Measurements from ENCODE around the gene NPAS3.

The NPAS3 gene

DNA sequence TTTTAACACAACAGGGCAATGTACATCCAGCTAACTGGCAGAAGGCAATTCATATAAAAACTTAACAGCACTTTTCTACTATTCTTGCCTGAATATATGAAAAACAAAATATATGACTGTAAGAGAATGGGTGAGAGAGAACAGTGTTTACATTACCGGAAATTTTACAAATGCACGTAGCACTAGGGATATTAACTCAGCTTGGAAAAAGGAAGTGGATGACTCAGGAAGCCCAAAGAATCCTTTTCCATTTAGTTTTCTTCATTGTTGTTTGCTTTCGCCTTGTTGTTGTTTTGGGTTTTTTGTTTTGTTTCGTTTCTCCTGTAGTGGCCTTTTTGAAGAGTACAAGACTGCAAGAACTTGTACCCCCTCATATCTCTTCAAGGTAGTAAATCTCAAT, 716.7 kb downstream of the NPAS3 start:
- DNase-seq: no peak

DNA sequence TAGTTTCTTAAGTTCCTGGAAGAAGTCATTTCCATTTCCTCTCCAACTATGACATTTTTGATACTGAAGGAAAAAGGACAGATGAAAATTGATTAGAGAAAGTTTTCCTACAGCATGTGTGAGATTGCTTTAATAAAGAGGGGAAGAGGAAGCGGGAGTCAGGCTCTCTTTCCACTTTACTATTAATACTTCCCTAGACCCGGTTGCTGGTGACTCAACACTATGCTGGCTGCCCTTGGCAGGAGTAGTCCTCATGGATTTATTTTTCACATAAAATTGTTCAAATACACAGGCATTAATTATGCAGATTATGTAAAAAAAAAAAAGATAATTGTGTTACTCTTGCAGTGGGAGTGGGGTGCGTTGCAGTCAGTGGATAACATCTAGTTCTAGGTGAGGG, 718.8 kb downstream of the NPAS3 start:
- no peak for DNase-seq

DNA sequence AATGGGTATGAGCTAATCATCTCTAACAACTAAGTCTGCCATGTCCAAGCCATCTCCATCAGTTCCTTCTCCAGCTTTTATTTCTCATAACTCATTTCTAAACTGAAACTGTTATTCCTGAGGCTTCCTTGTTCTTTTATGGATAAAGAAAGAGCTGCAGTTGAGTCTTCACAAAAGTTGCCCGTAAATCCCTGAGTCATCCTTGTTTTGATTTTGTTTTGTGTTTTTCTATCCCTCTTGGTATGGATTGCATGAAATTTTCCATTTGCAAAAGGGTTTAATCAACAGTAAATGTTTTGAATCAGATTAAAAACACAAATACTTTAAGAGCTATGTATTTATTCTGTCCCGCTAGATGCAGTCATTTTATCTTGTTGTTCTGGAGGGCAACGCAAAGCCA, 721.6 kb downstream of the NPAS3 start:
- DNase-seq: no peak

DNA sequence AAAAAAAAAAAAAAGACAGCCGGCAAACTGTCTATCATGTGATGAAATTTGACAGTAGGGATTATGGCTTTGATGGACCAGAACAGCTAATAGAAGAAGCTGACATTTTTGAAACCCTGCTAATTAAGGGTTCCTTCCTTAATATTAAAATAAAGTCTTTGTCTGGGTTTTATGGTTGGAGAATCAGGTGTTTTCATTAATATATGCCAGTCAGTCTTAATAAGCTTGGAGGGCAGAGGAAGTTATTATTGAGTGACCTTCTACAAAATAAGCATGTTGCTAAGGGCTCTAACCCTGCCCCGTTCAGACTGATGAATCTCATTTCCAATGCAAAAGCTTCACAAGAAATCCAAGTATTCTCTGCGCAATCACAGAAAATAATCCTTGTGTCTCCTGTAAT, 722.4 kb downstream of the NPAS3 start:
- no peak for DNase-seq

DNA sequence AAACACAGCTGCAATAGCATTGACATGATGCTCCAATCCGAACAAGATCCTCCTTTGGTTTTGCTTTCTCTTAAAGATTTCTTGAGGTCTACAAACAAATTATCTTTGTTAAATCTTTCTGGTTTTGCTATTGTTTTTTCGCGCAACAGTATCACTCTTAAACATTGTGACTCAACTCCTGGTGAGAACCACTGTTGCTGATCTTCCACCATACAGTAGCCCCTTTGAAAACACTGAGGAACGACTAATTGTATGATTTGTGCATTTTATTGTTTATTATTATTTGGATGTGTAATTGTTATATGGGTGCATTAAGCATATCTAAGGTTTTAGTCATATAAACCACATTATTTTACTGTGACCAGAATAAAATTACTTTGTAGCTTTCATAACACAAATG, 729.4 kb downstream of the NPAS3 start:
- DNase-seq: no peak

DNA sequence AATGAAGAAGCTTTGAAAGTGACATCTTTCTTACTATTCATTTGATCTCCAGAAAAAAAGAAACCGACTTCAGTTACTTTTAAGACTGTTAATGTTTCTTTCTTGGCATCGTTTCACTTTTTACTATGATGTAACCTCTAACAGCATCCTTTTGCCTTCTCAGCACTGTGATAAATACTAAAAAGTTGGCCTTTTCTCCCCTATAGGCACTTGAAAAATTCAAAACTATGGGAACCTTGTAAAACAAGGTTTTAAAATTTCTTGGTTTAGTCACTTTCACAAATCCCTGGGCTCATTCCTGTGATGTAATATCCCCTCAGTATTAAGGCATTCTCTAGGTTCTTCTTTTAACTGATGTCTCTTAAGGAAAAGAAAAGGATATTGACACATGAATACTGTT, 730.4 kb downstream of the NPAS3 start:
- DNase-seq: no peak

DNA sequence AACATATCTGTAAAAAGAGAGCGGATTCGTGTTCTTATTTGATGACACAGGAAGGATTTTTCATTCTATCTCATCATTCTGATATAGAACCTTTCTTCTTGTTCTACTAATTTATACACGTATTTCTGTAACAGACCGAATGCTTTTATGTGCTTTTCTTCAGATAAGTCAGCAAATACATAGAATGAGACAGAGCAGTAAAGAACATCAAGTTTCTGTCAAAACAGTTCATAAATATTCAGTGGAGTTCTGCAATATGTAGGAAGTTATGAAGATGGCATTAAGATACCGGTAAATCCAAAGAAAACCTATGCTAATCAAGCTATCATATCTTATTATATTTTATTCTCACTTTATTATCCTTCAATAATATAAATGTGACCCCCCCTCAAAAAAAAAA, 731.6 kb downstream of the NPAS3 start:
- no peak for DNase-seq

DNA sequence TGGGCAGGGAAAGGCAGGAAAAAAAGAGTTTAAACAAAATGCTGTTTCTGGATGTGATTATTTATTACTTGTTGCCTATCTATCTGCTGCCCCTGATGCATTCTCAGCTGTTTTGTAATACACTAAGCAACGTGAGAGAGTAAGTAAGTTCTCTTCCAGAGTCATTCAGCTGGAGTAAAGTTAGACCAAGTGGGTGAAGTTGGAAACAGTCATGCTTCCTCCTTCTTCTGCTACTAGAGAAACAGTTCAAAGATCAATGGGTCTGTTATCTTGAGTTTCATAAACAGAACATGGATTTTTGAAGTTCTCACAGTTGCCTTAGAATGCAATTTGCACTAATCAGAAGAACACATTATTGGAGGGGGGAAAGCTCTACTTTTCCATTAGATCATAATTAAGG, 732.9 kb downstream of the NPAS3 start:
- no peak for DNase-seq

DNA sequence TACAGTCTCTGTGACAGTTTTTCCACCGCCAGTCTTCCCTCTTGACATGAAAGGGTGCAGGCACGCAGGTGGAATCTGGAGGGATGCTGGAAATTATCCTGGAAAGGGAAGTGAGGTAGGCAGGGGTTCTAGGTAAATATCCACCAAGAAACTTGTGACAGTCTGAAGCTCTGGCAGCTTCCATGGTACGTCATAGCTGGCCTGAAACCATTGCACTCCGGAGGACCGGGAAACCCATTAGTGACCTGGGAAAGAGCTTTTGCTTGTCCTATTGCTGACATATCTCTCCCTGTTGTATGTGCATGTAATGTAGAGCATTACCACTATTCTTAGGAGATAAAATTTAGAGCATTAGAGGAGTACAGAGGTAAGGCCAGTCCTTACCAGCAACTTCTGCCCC, 736.2 kb downstream of the NPAS3 start:
- DNase-seq: no peak

DNA sequence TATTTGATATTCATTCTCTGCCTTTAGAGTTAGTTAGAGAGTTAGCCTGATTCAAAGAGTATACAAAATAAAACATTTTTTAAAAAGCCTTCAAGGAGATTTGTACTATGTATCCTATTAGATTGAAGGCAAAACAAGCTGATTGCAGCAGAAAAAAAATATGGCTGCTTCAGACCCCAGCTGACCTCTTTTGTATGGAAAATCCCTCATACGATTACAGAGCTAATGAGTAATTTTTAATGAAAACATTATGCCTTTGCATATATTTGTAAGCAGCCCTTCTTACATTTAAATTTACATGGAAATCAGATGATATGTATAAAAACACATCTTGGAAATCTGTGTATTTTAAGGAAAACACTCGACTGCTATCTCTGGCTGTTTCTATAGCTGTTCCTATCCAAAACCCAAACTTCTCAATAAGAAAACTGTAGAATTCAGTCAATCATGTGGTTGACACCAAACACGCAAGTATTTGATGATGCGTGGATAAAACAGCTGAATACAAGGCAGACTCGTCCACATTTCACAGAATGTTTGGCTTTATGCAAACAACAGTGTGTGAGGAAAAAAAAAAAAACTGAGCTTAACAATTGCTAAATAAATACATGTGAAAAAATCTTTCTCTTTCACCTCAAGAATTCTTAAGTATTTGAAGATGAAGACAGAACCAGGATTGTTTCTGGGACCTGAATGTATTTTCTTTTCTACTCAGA, 736.9 kb downstream of the NPAS3 start:
- DNase-seq: no peak

DNA sequence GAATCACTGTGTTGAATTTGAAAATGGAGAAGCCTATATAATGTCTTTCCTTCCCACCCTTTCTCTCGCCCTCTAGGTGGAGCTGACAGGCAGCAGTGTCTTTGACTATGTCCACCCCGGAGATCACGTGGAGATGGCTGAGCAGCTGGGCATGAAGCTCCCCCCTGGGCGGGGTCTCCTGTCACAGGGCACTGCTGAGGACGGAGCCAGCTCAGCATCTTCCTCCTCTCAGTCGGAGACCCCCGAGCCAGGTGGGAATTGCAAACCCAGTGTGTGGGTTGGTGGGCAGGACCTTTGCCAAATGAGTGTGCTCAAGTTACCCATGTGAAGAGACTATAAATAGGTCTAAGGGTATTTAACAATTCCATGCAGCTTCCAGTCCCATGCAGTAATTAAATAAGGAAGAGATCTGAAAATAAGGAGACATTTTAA, 737.5 kb downstream of the NPAS3 start:
- no peak for DNase-seq

DNA sequence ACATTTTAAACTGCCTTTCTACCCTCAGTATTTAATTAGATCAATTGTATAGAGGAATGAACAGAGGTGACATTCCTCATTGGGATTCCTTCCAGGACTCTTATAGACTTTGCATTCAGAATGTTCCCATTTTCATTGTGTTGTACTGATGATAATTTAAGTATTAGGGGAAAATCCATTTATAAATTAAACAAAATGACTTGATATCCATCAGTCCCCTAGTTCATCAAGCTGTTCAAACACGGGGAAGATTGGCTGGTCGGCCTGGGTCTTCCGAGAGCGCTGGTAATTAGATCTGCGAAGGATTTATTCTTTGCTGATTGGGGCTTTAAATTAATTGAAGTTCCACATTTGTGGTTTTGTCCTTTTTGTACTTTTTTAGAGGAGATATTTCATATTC, 738.2 kb downstream of the NPAS3 start:
- DNase-seq: no peak

DNA sequence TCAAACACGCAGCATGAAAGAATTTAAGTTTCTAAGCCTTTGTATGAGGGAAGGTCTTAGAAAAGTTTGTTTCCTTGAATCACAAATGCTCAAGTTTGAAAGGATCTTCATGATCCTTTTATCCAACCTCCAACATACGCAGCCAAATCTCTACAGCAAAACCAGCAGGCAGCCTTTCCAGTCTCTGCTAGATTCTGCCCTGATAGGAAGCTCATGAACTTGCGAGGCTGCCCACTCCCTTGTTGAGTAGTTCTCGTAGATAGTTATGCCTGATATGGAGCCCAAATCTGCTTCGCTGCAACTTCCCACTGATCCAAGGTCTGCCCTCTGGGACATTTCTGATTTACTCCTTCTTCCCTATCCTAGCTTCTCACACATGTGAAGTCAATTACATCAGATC, 739.3 kb downstream of the NPAS3 start:
- DNase-seq: no peak

DNA sequence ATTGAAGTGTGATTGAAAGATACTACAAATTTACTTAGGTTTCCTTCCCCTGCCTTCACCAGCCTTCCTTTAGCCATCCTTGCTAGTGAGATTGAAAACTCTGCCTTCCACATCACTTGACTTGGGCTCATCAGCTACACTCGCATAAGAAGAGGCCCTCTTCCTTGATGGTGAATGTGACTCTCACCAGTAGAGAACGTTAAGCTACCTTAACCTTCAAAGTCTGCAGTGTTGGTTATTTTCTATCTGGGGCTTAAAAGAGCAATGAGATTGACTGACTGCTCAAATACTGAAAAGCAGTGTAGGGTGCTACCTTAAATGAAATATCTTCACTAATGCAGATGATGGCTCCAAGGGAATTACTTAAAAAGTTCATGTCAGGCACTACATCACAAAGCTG, 740.3 kb downstream of the NPAS3 start:
- no peak for DNase-seq

DNA sequence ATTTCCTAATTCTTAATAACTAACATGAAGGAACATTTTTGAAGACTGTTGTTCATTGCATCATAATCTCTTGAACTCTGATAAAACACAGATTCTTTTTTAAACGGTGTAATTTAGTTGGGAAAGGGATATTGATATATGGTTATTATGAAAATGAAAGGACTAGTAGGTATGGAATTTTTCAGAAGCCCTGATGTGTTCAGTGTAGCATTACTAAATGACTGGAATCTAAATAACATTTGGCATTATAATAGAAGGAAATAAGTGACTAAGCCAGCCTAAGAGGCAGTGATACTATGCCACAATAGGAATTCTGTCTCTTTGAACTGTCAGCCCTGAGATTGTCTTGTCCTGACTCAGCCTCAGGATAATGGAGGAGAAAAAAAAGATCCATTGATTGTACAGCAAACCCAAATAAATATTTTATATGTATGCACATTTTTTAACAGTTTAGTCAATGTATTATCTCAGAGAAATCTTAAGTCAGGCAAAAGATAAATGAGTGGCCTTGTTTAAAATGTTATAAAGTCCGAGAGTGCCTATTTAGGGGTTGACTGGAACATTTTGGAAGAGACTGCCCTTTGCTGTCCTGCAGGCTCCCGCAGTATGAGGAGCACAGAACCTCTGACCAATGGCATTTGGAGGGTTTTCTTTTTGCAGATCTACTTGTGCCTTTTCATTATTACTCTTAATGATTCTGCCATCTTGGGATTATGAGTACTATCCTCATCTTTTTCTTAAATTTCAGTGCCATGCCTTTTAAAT, 741.0 kb downstream of the NPAS3 start:
- DNase-seq: no peak

DNA sequence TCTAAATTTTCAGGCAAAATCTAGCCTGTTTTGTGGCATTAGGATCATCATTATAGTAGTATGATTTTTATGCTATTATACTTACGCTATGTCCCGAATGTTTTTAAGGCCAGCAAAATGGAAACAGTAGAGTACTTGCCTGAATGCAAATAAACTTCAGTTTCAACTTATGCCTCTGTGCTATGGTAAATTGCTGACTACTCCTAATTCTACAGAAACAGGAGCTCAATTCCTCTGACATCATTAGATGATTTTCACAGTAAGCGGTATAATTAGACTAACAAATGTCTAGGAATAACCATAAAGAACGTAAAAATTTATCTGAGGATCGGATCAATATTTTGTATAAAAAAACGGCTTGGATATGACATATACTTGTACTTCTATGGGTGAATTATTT, 742.2 kb downstream of the NPAS3 start:
- no peak for DNase-seq

DNA sequence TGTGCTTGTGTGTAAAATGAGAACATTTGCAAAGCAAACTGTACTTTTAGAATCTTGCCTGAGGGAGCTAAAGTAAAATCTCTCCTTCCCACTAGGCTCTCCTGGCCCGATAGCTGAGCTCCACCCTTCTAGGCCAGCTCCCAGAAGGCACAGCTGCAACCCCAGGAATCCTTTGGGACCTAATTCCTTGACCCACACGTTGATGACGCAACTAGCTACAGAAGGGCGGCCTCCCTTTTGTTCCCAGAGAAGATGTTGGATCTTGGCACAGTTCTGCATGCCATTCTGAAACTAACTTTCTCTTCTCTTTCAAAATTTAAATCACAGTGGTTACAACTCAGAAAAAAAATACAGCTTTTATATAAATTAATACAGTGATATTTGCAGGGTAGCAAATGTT, 744.1 kb downstream of the NPAS3 start:
- DNase-seq: no peak

DNA sequence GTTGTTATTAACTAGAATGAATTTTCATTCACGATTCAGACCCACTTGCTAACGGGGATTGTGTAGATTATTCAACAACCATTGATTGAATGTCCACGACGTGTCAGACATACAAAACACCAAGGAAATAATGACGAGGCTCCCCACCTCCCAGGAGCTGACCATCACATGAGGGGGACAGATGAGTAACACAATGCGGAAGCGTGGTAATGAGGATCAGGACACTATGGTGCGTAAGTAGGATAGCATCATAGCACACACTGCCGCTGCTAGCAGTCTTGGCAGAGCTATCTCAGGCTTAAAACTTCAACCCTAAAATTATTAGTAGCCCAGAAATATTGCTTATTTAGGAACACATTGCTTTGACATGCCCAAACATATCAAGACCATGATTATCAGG, 746.3 kb downstream of the NPAS3 start:
- DNase-seq: no peak

DNA sequence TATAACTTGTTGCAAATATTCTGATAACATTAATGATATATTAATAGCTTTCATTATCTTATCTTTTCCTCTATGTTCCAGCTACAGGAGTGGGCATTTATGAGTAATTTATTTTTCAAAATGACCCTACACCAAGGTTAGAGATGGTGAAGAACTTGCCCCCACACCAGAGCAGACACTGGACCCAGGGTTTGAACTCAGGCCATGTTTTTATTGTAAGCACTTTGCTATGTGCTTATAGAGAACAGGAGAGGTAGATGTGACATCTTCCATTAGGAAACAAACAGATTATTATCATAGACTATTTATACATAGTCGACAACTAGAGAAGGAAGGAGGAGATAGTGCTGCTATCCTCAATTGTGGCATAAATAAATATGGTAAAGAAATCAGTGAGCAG, 747.0 kb downstream of the NPAS3 start:
- DNase-seq: no peak

DNA sequence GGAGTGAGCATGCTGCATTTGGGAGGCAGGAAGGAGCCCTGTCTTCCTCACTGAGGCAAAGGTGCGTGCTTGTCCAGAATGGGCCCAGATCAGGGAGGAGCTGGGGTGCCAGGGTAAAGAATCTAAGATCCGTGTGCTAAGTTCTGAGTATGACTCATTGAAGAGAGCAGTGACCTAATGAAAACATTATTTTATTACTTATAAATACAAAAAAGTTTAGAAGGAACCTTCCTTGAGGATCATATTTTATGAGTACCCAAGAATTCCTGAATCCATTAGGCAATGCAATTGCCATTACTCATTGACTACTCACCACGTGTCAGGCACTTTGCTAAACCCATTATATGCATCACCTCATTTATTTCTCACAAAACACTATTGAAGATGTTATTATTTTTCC, 747.5 kb downstream of the NPAS3 start:
- no peak for DNase-seq

DNA sequence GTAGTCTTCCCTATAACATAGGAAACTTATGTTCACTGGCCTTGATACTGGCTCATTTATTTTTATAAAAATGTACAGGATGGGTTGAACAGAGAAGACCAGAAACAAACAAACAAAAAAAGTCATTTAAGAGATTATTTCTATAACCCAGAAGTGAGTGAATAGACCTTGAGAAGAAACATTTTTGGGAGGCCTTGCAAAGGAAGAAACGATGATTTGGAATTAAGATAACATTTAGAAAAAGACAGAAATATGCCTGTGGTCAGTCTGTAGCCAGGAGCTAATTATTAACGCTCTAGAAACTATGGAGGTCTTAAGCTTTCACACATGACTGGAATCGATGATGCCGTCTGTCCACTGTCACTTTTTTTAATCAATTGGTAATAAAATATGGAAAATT, 748.2 kb downstream of the NPAS3 start:
- DNase-seq: no peak

DNA sequence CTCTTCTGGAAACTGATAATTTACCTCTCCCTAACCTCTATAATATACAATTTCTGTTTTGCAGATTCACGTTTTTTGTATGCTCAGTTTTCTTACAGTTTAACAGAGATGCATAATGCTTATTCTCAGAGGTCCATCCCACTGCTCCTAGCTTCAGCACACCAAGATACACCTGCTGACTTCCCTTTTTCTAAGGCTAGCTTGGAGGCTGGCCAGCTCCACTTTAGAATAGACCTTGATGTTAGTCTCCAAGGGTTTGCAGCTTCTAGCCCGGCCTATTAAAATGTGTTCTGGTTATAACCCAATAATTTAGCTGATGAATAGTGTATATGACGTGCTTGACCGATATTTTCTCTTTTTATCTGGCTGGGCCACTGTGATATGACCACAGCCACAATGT, 751.0 kb downstream of the NPAS3 start:
- no peak for DNase-seq

DNA sequence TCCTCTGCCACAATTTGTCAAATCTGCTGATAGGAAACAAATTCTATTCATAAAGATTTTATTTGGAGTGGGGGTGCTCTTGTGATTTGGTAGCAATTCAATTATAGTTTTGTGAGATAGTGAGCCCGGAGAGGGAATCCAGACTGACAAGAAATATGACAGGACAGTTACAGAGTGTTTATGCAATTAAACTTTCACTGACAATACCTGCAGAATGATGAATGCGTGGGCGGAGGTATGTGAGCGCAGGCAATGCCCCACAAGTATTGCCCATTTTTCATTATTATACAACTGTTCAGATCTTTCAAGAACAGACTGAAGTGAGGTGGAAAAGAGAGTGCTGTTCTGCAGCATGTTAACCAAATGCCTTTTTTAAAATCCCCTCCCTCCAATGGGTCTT, 753.2 kb downstream of the NPAS3 start:
- DNase-seq: no peak

DNA sequence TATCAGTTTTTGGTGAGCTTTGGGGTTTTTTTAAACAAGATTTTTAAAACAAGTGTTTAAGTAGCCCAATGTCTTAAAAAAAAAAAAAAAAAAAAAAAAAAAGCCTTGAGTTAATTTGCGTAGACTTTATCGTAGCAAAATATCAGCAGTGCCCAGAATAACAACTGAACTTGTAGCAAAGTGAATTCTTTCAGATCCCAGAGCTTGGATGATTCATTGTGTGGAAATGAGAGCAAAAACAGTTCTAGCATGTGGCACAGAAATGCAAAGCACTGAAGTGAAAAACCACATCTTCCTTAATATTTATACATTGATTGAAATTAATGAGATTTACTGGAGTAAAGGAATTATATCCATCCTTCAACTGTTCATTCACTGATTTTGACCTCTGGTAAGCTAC, 754.1 kb downstream of the NPAS3 start:
- no peak for DNase-seq

DNA sequence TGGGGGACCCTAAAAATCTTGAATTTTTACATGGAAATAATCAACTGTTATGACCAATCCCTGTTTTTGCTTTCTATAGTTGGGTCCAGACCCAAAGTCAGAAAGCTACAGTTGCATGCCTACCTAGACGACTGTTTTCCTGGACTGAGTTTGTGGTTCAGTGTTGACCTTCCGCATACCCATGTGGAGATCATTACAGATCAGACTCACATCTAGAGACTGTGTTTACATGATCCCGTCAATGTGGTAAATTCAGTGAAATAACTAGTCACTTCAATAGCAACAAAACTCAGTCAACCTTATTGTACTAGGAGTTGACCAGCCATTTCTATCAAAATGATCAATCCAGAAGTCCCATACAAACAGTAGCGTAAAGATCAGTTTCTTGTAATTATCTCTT, 754.6 kb downstream of the NPAS3 start:
- DNase-seq: no peak

All from KG1 (cell line).